ENCODE data around the gene MAP2K6.

MAP2K6 gene

GRCh38 chr17:69578385-69578936, 164.0 kb downstream of the MAP2K6 start:
- in situ Hi-C loops (cut with MboI; ENCODE audit: low sequenced_read_pairs, unreplicated experiment): no loop called here
- TF ChIP-seq CTCF (IDR thresholded peaks at IDR 0.05; ENCODE audit: borderline replicate concordance, control extremely low read depth, extremely low read depth, insufficient read depth, missing control alignments): no peak
- DNase-seq (ENCODE audit: low spot score): no peak

- in situ Hi-C loops (cut with MboI; ENCODE audit: low sequenced_read_pairs, unreplicated experiment): no loop called here
- no peak for TF ChIP-seq CTCF (IDR thresholded peaks at IDR 0.05; ENCODE audit: borderline replicate concordance, control extremely low read depth, extremely low read depth, insufficient read depth, missing control alignments)
- no peak for DNase-seq (ENCODE audit: low spot score)
These were observed 165.6 kb downstream of the MAP2K6 start for GRCh38 chr17:69579961-69580677.

- in situ Hi-C loops (cut with MboI; ENCODE audit: low sequenced_read_pairs, unreplicated experiment): no loop called here
- no peak for TF ChIP-seq CTCF (IDR thresholded peaks at IDR 0.05; ENCODE audit: borderline replicate concordance, control extremely low read depth, extremely low read depth, insufficient read depth, missing control alignments)
- DNase-seq (ENCODE audit: low spot score): peak; percentile 37
These were observed 166.8 kb downstream of the MAP2K6 start for GRCh38 chr17:69581061-69581961.

GRCh38 chr17:69588316-69588715, 173.8 kb downstream of the MAP2K6 start:
- in situ Hi-C loops (cut with MboI; ENCODE audit: low sequenced_read_pairs, unreplicated experiment): no loop called here
- no peak for TF ChIP-seq CTCF (IDR thresholded peaks at IDR 0.05; ENCODE audit: borderline replicate concordance, control extremely low read depth, extremely low read depth, insufficient read depth, missing control alignments)
- DNase-seq (ENCODE audit: low spot score): no peak

GRCh38 chr17:69588827-69589239, 174.3 kb downstream of the MAP2K6 start:
- in situ Hi-C loops (cut with MboI; ENCODE audit: low sequenced_read_pairs, unreplicated experiment): no loop called here
- no peak for DNase-seq (ENCODE audit: low spot score)
- no peak for TF ChIP-seq CTCF (IDR thresholded peaks at IDR 0.05; ENCODE audit: borderline replicate concordance, control extremely low read depth, extremely low read depth, insufficient read depth, missing control alignments)

GRCh38 chr17:69590671-69591070, 176.2 kb downstream of the MAP2K6 start:
- no peak for TF ChIP-seq CTCF (IDR thresholded peaks at IDR 0.05; ENCODE audit: borderline replicate concordance, control extremely low read depth, extremely low read depth, insufficient read depth, missing control alignments)
- in situ Hi-C loops (cut with MboI; ENCODE audit: low sequenced_read_pairs, unreplicated experiment): loop anchor here (10.0 kb wide), 1 partner anchor 554 kb away; no protein-coding TSS in a partner anchor
- no peak for DNase-seq (ENCODE audit: low spot score)

Data from GM13976 (cell line).